Smooth muscle cell (in vitro differentiated cells): Measurements from ENCODE around the gene DEF6. TPM values are rescaled to one million over a fixed set of nuclear protein-coding genes. Genes with fewer than 3 reads are reported as not detected.

ENCODE experiments used
- DNase-seq: peaks from one replicate; lab custom pipeline; 2025; ENCODE audit not compliant: unreplicated experiment; lab: John Stamatoyannopoulos, UW
- H2AFZ ChIP-seq: fragments of 200-600 bp; sonication (generic); 2 replicates; pipeline ENCODE4 v1.6.0; 2016; ENCODE audit warnings: antibody characterized with exemption, low read depth, mild to moderate bottlenecking
- H3F3A ChIP-seq: fragments of 200-600 bp; sonication (generic); 2 replicates; pipeline ENCODE4 v1.6.0; 2017; ENCODE audit warnings: antibody characterized with exemption, low read depth
- H3K27ac ChIP-seq: fragments of 200-600 bp; sonication (generic); 2 replicates; pipeline ENCODE4 v1.5.1; 2016; ENCODE audit warnings: low read depth, mild to moderate bottlenecking
- H3K27me3 ChIP-seq: fragments of 200-600 bp; sonication (generic); 2 replicates; pipeline ENCODE4 v1.6.1; 2016; ENCODE audit warnings: low read depth, mild to moderate bottlenecking
- H3K36me3 ChIP-seq: fragments of 200-600 bp; sonication (generic); 2 replicates; pipeline ENCODE4 v1.5.1; 2016; ENCODE audit warnings: low read depth
- H3K4me1 ChIP-seq: fragments of 200-600 bp; sonication (generic); 2 replicates; pipeline ENCODE4 v1.5.1; 2016; ENCODE audit warnings: low read depth
- H3K4me2 ChIP-seq: fragments of 200-600 bp; sonication (generic); 2 replicates; pipeline ENCODE4 v1.6.0; 2016; ENCODE audit warnings: mild to moderate bottlenecking
- H3K4me3 ChIP-seq: fragments of 200-600 bp; sonication (generic); 2 replicates; pipeline ENCODE4 v1.5.1; 2016; ENCODE audit warnings: mild to moderate bottlenecking
- H3K79me2 ChIP-seq: fragments of 200-600 bp; sonication (generic); 2 replicates; pipeline ENCODE4 v1.6.0; 2016; ENCODE audit warnings: low read depth, mild to moderate bottlenecking
- H3K9ac ChIP-seq: fragments of 200-600 bp; sonication (generic); 2 replicates; pipeline ENCODE4 v1.6.0; 2016; ENCODE audit warnings: low read depth
- H3K9me3 ChIP-seq: fragments of 200-600 bp; sonication (generic); replicated peaks from 2 replicates; pipeline ENCODE4 v1.5.1; 2016; ENCODE audit warnings: low read depth
- H4K20me1 ChIP-seq: fragments of 200-600 bp; sonication (generic); 2 replicates; pipeline ENCODE4 v1.6.0; 2016; ENCODE audit warnings: low read depth
- WGBS: methylation state at CpG from one replicate; pipeline ENCODE4 v1.1.7; 2016; ENCODE audit warnings: low lambda C conversion rate; 5-methylcytosine and 5-hydroxymethylcytosine counted together
- polyA plus RNA-seq: library from polyadenylated mRNA; unstranded; fragments of >200 nt; fragmentation: Nextera tagmentation; extraction: Ambion mirVana; gene quantifications from 2 replicates; pipeline ENCODE4 v1.2.1, GENCODE V29; 2016
- total RNA-seq: library from RNA; depleted of rRNA; stranded (reverse); fragments of >200 nt; gene quantifications from 2 replicates; pipeline ENCODE4 v1.2.3, GENCODE V29; 2014
- TF ChIP-seq, protein P1 (sequence below): fragments of 200-600 bp; sonication (generic); IDR thresholded peaks from 2 replicates; pipeline ENCODE4 v1.5.1; 2017; ENCODE audit warnings: borderline replicate concordance, mild to moderate bottlenecking, antibody characterized with exemption; ENCODE audit not compliant: insufficient read depth, poor library complexity, severe bottlenecking

Gene DEF6
- total and polyA plus RNA-seq, 2 experiments from 2014 or later, result 2.8 to 3.6 TPM

DNA sequence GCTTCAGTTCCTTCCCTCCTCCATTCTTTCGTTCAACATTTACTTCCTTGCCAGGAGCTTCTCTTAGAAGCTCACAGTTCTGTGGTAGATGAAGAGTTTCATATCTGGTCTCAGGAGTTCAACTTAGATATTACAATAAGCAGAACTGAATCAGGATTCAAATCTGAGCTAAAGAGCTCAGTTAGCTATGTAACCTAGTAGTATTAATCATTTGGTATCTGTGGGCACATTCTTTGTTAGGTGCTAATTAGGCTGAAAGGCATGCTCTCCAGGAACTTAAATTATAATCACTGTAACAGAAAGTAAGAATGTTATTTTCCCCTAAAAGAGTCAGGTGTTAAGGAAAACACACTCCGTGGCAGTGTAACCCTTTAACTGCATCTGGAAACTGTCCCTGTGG, 29.7 kb upstream of the DEF6 start:
- H3K9ac ChIP-seq, result no peak overlapping the region
- H3K9me3 ChIP-seq, result no peaks in the 10 kb centered on the region
- H3K79me2 ChIP-seq, result no peaks in the 10 kb centered on the region
- H3K4me1 ChIP-seq, result no peaks in the 10 kb centered on the region
- H3K4me2 ChIP-seq, result no peak overlapping the region
- H2AFZ ChIP-seq, result no peak overlapping the region
- H3K27me3 ChIP-seq, result no peaks in the 10 kb centered on the region
- 87% methylated on average over 2 of the region's 2 CpGs for WGBS
- no peaks in the 10 kb centered on the region for H3F3A ChIP-seq
- peaks cover 25% of the 10 kb centered on the region for H4K20me1 ChIP-seq
- TF ChIP-seq, protein P1, sequence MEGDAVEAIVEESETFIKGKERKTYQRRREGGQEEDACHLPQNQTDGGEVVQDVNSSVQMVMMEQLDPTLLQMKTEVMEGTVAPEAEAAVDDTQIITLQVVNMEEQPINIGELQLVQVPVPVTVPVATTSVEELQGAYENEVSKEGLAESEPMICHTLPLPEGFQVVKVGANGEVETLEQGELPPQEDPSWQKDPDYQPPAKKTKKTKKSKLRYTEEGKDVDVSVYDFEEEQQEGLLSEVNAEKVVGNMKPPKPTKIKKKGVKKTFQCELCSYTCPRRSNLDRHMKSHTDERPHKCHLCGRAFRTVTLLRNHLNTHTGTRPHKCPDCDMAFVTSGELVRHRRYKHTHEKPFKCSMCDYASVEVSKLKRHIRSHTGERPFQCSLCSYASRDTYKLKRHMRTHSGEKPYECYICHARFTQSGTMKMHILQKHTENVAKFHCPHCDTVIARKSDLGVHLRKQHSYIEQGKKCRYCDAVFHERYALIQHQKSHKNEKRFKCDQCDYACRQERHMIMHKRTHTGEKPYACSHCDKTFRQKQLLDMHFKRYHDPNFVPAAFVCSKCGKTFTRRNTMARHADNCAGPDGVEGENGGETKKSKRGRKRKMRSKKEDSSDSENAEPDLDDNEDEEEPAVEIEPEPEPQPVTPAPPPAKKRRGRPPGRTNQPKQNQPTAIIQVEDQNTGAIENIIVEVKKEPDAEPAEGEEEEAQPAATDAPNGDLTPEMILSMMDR, result no peak
- no peak overlapping the region for H3K27ac ChIP-seq
- H3K36me3 ChIP-seq, result no peaks in the 10 kb centered on the region
- no peak for DNase-seq
- no peak overlapping the region for H3K4me3 ChIP-seq

GRCh38 chr6:35272005-35272404, 25.6 kb upstream of the DEF6 start:
- H3K9me3 ChIP-seq, result no peaks in the 10 kb centered on the region
- no peak for DNase-seq
- H3K4me2 ChIP-seq, result no peak overlapping the region
- no peaks in the 10 kb centered on the region for H3F3A ChIP-seq
- H3K36me3 ChIP-seq, result no peaks in the 10 kb centered on the region
- H3K4me1 ChIP-seq, result no peaks in the 10 kb centered on the region
- H4K20me1 ChIP-seq, result peaks cover 33% of the 10 kb centered on the region
- H3K27me3 ChIP-seq, result no peaks in the 10 kb centered on the region
- no peak overlapping the region for H3K4me3 ChIP-seq
- H2AFZ ChIP-seq, result no peak overlapping the region
- H3K9ac ChIP-seq, result no peak overlapping the region
- H3K79me2 ChIP-seq, result no peaks in the 10 kb centered on the region
- TF ChIP-seq, protein P1, result no peak
- WGBS, result 100% methylated on average over 2 of the region's 2 CpGs
- no peak overlapping the region for H3K27ac ChIP-seq

- H3K4me1 ChIP-seq, result no peaks in the 10 kb centered on the region
- DNase-seq, result no peak
- no peaks in the 10 kb centered on the region for H3K36me3 ChIP-seq
- peaks cover 32% of the 10 kb centered on the region for H4K20me1 ChIP-seq
- no peaks in the 10 kb centered on the region for H3K9me3 ChIP-seq
- no peak overlapping the region for H3K27ac ChIP-seq
- H3K4me2 ChIP-seq, result no peak overlapping the region
- H3K9ac ChIP-seq, result no peak overlapping the region
- WGBS, result 91% methylated on average over 4 of the region's 4 CpGs
- H3K27me3 ChIP-seq, result no peaks in the 10 kb centered on the region
- H2AFZ ChIP-seq, result no peak overlapping the region
- H3F3A ChIP-seq, result no peaks in the 10 kb centered on the region
- no peaks in the 10 kb centered on the region for H3K79me2 ChIP-seq
- no peak overlapping the region for H3K4me3 ChIP-seq
- TF ChIP-seq, protein P1, result no peak
Measured at GRCh38 chr6:35273822-35274559, 23.6 kb upstream of the DEF6 start.

DNA sequence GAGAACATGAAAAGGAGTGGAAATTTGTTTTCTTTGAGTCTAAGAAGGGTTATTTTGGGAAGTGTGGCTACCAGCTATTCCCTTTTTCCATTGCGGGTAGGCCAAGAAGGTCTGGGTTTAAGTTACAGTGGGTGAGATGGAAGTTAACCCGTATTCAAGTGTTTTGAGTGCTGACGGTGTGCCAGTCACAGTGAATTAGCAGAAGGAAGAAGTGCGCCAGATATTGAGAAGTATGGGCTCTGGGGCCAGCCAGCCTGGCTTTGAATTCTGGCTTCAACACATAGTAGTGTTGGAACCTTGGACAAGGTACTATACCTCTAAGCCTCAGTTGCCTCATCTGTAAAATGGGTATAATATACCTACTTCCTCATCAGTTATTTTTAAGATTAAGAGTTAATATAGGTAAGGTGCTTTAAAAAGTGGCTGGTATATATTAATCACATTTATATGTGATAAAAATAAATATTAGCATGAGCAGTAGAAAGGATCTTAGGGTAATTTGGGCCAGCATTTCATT, 21.8 kb upstream of the DEF6 start:
- H3K4me2 ChIP-seq, result no peak overlapping the region
- TF ChIP-seq, protein P1, result no peak

More for the DNA sequence above, 21.8 kb upstream of the DEF6 start:
- Histone ChIP-seq H4K20me1 (peaks cover 35% of the 10 kb centered on the region), H3K79me2 (no peaks in the 10 kb centered on the region), H3K27ac (no peak overlapping the region), H2AFZ (no peak overlapping the region), H3K4me3 (no peak overlapping the region), H3K9me3 (no peaks in the 10 kb centered on the region), H3K4me1 (no peaks in the 10 kb centered on the region), H3K27me3 (no peaks in the 10 kb centered on the region), H3K9ac (no peak overlapping the region), H3F3A (no peaks in the 10 kb centered on the region), H3K36me3 (no peaks in the 10 kb centered on the region)
- no peak for DNase-seq
- WGBS, result 99% methylated on average over 4 of the region's 4 CpGs
